Measurements from ENCODE around the gene TMEM242.

DNA sequence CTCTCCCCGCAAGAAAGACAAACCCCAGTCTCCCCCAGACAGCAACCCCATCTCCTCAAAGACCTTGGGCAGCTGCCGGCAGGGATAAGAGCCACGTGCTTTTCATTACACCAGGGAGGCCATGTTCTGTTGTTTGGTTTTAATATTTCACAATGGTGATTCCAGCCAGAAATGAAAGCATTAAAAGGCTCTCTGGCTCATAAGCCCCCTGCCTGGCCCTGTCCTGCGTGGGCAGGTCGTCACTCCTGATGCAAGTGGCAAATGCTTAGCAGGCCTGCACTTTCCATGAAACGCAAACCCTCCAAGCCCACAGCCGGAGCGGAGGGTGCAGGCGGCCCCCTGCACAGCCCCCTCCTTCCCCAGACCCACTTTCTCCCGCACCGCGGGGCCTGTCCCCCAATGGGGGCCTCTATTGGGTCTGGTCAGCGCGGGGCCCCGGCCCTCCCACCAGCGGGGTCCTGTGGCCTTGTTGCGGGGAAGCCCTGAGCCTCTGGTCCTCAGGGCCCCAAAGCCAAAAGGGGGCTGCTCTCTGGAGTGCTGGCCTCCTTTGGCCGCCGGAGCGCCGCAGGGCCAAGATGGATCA is 77.2 kb downstream of the TMEM242 start:
- TF ChIP-seq POLR2A (IDR thresholded peaks at IDR 0.05), result no peak
- TF ChIP-seq EP300 (IDR thresholded peaks at IDR 0.05), result no peak
- TF ChIP-seq, protein P1, sequence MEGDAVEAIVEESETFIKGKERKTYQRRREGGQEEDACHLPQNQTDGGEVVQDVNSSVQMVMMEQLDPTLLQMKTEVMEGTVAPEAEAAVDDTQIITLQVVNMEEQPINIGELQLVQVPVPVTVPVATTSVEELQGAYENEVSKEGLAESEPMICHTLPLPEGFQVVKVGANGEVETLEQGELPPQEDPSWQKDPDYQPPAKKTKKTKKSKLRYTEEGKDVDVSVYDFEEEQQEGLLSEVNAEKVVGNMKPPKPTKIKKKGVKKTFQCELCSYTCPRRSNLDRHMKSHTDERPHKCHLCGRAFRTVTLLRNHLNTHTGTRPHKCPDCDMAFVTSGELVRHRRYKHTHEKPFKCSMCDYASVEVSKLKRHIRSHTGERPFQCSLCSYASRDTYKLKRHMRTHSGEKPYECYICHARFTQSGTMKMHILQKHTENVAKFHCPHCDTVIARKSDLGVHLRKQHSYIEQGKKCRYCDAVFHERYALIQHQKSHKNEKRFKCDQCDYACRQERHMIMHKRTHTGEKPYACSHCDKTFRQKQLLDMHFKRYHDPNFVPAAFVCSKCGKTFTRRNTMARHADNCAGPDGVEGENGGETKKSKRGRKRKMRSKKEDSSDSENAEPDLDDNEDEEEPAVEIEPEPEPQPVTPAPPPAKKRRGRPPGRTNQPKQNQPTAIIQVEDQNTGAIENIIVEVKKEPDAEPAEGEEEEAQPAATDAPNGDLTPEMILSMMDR (IDR thresholded peaks at IDR 0.05), result no peak

Data from ovary (tissue), 3 donors.